Caco-2 (cell line): ENCODE measurements around the gene MANBA. TPM values are rescaled to one million over a fixed set of nuclear protein-coding genes. Genes with fewer than 3 reads are reported as not detected.

Source experiments
- BruUV-seq: library from RNA; stranded (reverse); fragments of 400-500 nt; replicated peaks from 2 replicates; lab custom pipeline; 2021; lab: Mats Ljungman, UMichigan
- CTCF ChIA-PET: fragments of 300-600 bp; sonication (Branson Sonifier 250); formaldehyde crosslinking; loops from one replicate; lab custom pipeline; 2022; ENCODE audit warnings: antibody characterized with exemption; lab: Charles Lee
- POLR2A ChIA-PET: fragments of 300-600 bp; sonication (Branson Sonifier 250); formaldehyde crosslinking; loops from one replicate; lab custom pipeline; 2022; ENCODE audit warnings: antibody characterized with exemption; lab: Charles Lee
- DNase-seq, 2 experiments: peaks; one replicate each; pipeline versions ENCODE4 v3.0.0 to v3.0.0-alpha.2; 2020 to 2022
- H3K27me3 ChIP-seq: replicated peaks from 2 replicates; pipeline ENCODE4 v1.6.0; 2011; ENCODE audit warnings: low read length; ENCODE audit not compliant: control insufficient read depth, insufficient read depth
- H3K36me3 ChIP-seq: 2 replicates; pipeline ENCODE4 v1.5.1; 2011; ENCODE audit warnings: low read length; ENCODE audit not compliant: control insufficient read depth, insufficient read depth
- H3K4me1 ChIP-seq: fragments of 250-450 bp; sonication (Bioruptor Pico); 2 replicates; pipeline ENCODE4 v1.5.1; 2020; ENCODE audit warnings: mild to moderate bottlenecking
- H3K4me3 ChIP-seq: 2 replicates; pipeline ENCODE4 v1.5.1; 2011; ENCODE audit warnings: low read depth, mild to moderate bottlenecking, control low read depth, low read length
- H3K9me3 ChIP-seq: fragments of 250-450 bp; sonication (Bioruptor Pico); 2 replicates; pipeline ENCODE4 v1.5.1; 2020; ENCODE audit warnings: mild to moderate bottlenecking, moderate library complexity
- H3K27ac Mint-ChIP-seq: one replicate; pipeline ENCODE4 v1.8.0; 2022; ENCODE audit warnings: mixed read lengths; ENCODE audit not compliant: unreplicated experiment
- H3K27me3 Mint-ChIP-seq: one replicate; pipeline ENCODE4 v1.8.0; 2022; ENCODE audit warnings: mixed read lengths; ENCODE audit not compliant: insufficient read depth, unreplicated experiment
- H3K36me3 Mint-ChIP-seq: one replicate; pipeline ENCODE4 v1.8.0; 2022; ENCODE audit warnings: mild to moderate bottlenecking, mixed read lengths; ENCODE audit not compliant: insufficient read depth, unreplicated experiment
- H3K4me1 Mint-ChIP-seq: one replicate; pipeline ENCODE4 v1.8.0; 2022; ENCODE audit warnings: low read depth, mixed read lengths; ENCODE audit not compliant: unreplicated experiment
- H3K4me3 Mint-ChIP-seq: one replicate; pipeline ENCODE4 v1.8.0; 2022; ENCODE audit warnings: mild to moderate bottlenecking, moderate library complexity, mixed read lengths; ENCODE audit not compliant: unreplicated experiment
- H3K9me3 Mint-ChIP-seq: one replicate; pipeline ENCODE4 v1.8.0; 2022; ENCODE audit warnings: mixed read lengths; ENCODE audit not compliant: unreplicated experiment
- CTCF ChIP-seq, 2 experiments: fragments of 200-600 bp in 1 of 2; IDR thresholded peaks; 1 replicate in 1 of 2; 2 replicates in 1 of 2; pipeline versions ENCODE4 v1.5.1 to v1.8.0; 2011 to 2022; ENCODE audit warnings: antibody characterized with exemption in 1 of 2, control low read depth in 1 of 2, inconsistent platforms in 1 of 2, low read depth in 1 of 2, low read length in 1 of 2, mild to moderate bottlenecking in 1 of 2, moderate library complexity in 1 of 2; ENCODE audit not compliant: insufficient read depth in 1 of 2, severe bottlenecking in 1 of 2, unreplicated experiment in 1 of 2
- intact Hi-C: fragments of 100-400 bp; cut with micrococcal nuclease; formaldehyde crosslinking; loops from one replicate; pipeline ENCODE4 v1.10.0; 2022; ENCODE audit not compliant: unreplicated experiment
- total RNA-seq: library from RNA; stranded (reverse); gene quantifications from 2 replicates; pipeline ENCODE4 v1.2.3, GENCODE V29; 2022

The MANBA gene
- total RNA-seq, 1 experiment from 2014 or later: 53.5 TPM

- peaks cover 22% of the 10 kb centered on the region for H3K36me3 Mint-ChIP-seq
- Histone ChIP-seq H3K4me1 (no peaks in the 10 kb centered on the region), H3K9me3 (no peaks in the 10 kb centered on the region), H3K36me3 (no peaks in the 10 kb centered on the region; the same call in 1 of the 2 replicates), H3K4me3 (no peak overlapping the region), H3K27me3 (no peaks in the 10 kb centered on the region)
- intact Hi-C loops: no loop called here
- H3K9me3 Mint-ChIP-seq: no peaks in the 10 kb centered on the region
- no TSS peak for BruUV-seq
- H3K4me1 Mint-ChIP-seq: no peaks in the 10 kb centered on the region
- no peak for TF ChIP-seq CTCF (IDR thresholded peaks at IDR 0.05; ENCODE audit: insufficient read depth in 1 of 2, low read depth in 1 of 2, low read length in 1 of 2, severe bottlenecking in 1 of 2, unreplicated experiment in 1 of 2)
- DNase-seq: no peak
- no peak overlapping the region for H3K4me3 Mint-ChIP-seq
- POLR2A ChIA-PET: no interaction called here
- peak overlapping the region; percentile 1 for H3K27ac Mint-ChIP-seq
- no peaks in the 10 kb centered on the region for H3K27me3 Mint-ChIP-seq
- CTCF ChIA-PET: no interaction called here
These were observed 68.3 kb downstream of the MANBA start for GRCh38 chr4:102692474-102692873.

- DNase-seq: no peak
- H3K36me3 Mint-ChIP-seq: no peaks in the 10 kb centered on the region
- BruUV-seq: no TSS peak
- intact Hi-C loops: no loop called here
- ChIA-PET CTCF (no interaction called here), POLR2A (no interaction called here)
- Histone ChIP-seq H3K9me3 (no peaks in the 10 kb centered on the region), H3K4me3 (no peak overlapping the region), H3K27me3 (no peaks in the 10 kb centered on the region), H3K36me3 (no peaks in the 10 kb centered on the region; the same call in 1 of the 2 replicates), H3K4me1 (no peaks in the 10 kb centered on the region)
- H3K27me3 Mint-ChIP-seq: no peaks in the 10 kb centered on the region
- no peaks in the 10 kb centered on the region for H3K4me1 Mint-ChIP-seq
- TF ChIP-seq CTCF (IDR thresholded peaks at IDR 0.05; ENCODE audit: insufficient read depth in 1 of 2, low read depth in 1 of 2, low read length in 1 of 2, severe bottlenecking in 1 of 2, unreplicated experiment in 1 of 2): no peak
- no peaks in the 10 kb centered on the region for H3K9me3 Mint-ChIP-seq
- no peak overlapping the region for H3K27ac Mint-ChIP-seq
- H3K4me3 Mint-ChIP-seq: no peak overlapping the region
These were observed 72.8 kb downstream of the MANBA start for GRCh38 chr4:102687982-102688433.

- no peaks in the 10 kb centered on the region for H3K4me1 ChIP-seq
- H3K4me3 ChIP-seq: no peak overlapping the region
These were observed 73.3 kb downstream of the MANBA start for GRCh38 chr4:102687373-102687981.

More at GRCh38 chr4:102687373-102687981, 73.3 kb downstream of the MANBA start:
- ChIA-PET POLR2A (no interaction called here), CTCF (no interaction called here)
- H3K4me3 Mint-ChIP-seq: no peak overlapping the region
- no TSS peak for BruUV-seq
- H3K27ac Mint-ChIP-seq: no peak overlapping the region
- no peak for DNase-seq
- no peaks in the 10 kb centered on the region for H3K4me1 Mint-ChIP-seq
- intact Hi-C loops: no loop called here
- H3K36me3 ChIP-seq: no peaks in the 10 kb centered on the region; the same call in 1 of the 2 replicates
- no peaks in the 10 kb centered on the region for H3K36me3 Mint-ChIP-seq
- no peaks in the 10 kb centered on the region for H3K27me3 Mint-ChIP-seq
- no peaks in the 10 kb centered on the region for H3K9me3 Mint-ChIP-seq
- H3K9me3 ChIP-seq: no peaks in the 10 kb centered on the region
- no peak for TF ChIP-seq CTCF (IDR thresholded peaks at IDR 0.05; ENCODE audit: insufficient read depth in 1 of 2, low read depth in 1 of 2, low read length in 1 of 2, severe bottlenecking in 1 of 2, unreplicated experiment in 1 of 2)
- H3K27me3 ChIP-seq: no peaks in the 10 kb centered on the region
